KBM-7 (cell line): ENCODE results near the gene CCR5.

Experiments
- DNase-seq: peaks from one replicate; pipeline ENCODE4 v3.0.0-alpha.2; 2015
- in situ Hi-C: fragments of 300-500 bp; cut with MboI; formaldehyde crosslinking; loops from 2 replicates; pipeline ENCODE4 v1.14.3; 2020; ENCODE audit warnings: low sequenced_read_pairs, low pct_unique_long_range_greater_than_20kb, mixed read lengths

CCR5 gene

GRCh38 chr3:46356276-46356675 is 14.5 kb upstream of the CCR5 start:
- DNase-seq: no peak
- in situ Hi-C loops: no loop called here

GRCh38 chr3:46356909-46357308 is 13.8 kb upstream of the CCR5 start:
- DNase-seq: no peak
- in situ Hi-C loops: no loop called here

DNA sequence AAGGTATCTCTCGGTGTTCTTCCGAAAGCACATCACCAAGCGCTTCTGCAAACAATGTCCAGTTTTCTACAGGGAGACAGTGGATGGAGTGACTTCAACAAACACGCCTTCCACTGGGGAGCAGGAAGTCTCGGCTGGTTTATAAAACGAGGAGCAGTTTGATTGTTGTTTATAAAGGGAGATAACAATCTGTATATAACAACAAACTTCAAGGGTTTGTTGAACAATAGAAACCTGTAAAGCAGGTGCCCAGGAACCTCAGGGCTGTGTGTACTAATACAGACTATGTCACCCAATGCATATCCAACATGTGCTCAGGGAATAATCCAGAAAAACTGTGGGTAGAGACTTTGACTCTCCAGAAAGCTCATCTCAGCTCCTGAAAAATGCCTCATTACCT is 12.3 kb upstream of the CCR5 start:
- in situ Hi-C loops: no loop called here
- DNase-seq: no peak

DNA sequence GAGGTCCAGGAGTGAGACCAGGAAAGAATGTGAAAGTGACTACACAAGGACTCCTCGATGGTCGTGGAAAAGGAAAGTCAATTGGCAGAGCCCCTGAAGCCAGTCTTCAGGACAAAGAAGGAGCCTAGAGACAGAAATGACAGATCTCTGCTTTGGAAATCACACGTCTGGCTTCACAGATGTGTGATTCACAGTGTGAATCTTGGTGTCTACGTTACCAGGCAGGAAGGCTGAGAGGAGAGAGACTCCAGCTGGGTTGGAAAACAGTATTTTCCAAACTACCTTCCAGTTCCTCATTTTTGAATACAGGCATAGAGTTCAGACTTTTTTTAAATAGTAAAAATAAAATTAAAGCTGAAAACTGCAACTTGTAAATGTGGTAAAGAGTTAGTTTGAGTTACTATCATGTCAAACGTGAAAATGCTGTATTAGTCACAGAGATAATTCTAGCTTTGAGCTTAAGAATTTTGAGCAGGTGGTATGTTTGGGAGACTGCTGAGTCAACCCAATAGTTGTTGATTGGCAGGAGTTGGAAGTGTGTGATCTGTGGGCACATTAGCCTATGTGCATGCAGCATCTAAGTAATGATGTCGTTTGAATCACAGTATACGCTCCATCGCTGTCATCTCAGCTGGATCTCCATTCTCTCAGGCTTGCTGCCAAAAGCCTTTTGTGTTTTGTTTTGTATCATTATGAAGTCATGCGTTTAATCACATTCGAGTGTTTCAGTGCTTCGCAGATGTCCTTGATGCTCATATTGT is 10.8 kb upstream of the CCR5 start:
- peak; percentile 34 for DNase-seq
- in situ Hi-C loops: no loop called here

GRCh38 chr3:46360907-46361306 is 9.8 kb upstream of the CCR5 start:
- peak; percentile 18 for DNase-seq
- in situ Hi-C loops: no loop called here

DNA sequence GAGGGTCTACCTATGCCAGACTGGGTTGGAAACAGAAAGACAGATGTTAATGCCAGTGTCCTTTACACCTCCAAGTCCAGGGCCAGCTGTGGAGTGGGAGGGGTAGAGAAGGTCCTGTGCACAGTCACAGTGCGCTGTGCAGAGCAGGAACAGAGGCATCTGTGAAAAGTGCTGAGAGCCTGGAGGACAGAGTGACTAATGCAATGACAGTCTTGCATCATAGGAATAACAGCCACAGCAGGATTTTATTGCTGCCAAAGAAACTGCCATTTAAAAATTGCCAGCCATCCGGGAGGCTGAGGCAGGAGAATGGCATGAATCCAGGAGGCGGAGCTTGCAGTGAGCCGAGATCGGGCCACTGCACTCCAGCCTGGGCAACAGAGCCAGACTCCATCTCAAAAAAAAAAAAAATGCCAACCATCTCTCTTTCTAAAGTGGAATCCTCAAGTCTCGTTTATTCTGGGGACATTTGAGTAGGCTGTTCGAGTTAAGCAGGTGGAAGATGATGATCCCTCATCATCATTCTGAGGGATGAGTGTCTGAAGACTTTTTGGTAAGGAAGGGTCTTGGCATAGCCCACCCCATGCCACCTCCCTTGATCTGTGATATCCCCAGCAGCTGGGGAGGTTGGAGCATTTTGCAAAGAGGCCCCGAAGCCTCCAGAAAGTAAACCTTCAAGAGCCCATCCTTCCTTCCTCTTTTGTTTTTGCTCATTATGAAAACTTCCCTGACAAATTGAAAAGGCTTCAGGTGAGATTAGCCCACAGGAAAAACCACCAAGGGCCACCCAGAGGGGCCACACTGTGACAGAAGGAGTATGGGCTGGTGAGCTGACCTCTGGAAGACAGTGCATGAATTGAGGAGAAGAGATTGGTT is 9.1 kb upstream of the CCR5 start:
- in situ Hi-C loops: no loop called here
- DNase-seq: peak; percentile 61

DNA sequence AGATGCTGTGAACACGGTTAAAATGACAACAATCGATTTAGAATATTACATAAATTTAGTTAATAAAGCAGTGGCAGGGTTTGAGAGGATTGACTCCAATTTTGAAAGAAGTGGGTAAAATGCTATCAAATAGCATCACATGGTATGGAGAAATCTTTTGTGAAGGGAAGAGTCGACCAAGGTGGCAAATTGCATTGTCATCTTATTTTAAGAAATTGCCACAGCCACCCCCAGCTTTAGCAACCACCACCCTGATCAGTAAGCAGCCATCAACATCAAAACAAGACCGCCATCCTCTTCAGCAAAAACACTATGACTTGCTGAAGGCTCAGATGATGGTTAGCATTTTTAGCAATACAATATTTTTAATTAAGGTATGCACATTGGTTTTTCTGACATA is 5.7 kb upstream of the CCR5 start:
- in situ Hi-C loops: no loop called here
- no peak for DNase-seq

- in situ Hi-C loops: no loop called here
Observed at GRCh38 chr3:46365737-46366524, 4.8 kb upstream of the CCR5 start.

GRCh38 chr3:46367811-46368210 is 2.9 kb upstream of the CCR5 start:
- no peak for DNase-seq
- in situ Hi-C loops: no loop called here

More at GRCh38 chr3:46365737-46366524, 4.8 kb upstream of the CCR5 start:
- no peak for DNase-seq

GRCh38 chr3:46368569-46368968 is 2.2 kb upstream of the CCR5 start:
- in situ Hi-C loops: no loop called here
- DNase-seq: peak; percentile 86

DNA sequence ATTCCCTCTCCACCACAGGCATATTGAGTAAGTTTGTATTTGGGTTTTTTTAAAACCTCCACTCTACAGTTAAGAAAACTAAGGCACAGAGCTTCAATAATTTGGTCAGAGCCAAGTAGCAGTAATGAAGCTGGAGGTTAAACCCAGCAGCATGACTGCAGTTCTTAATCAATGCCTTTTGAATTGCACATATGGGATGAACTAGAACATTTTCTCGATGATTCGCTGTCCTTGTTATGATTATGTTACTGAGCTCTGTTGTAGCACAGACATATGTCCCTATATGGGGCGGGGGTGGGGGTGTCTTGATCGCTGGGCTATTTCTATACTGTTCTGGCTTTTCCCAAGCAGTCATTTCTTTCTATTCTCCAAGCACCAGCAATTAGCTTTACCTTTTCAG is 1.6 kb upstream of the CCR5 start:
- DNase-seq: no peak
- in situ Hi-C loops: no loop called here

DNA sequence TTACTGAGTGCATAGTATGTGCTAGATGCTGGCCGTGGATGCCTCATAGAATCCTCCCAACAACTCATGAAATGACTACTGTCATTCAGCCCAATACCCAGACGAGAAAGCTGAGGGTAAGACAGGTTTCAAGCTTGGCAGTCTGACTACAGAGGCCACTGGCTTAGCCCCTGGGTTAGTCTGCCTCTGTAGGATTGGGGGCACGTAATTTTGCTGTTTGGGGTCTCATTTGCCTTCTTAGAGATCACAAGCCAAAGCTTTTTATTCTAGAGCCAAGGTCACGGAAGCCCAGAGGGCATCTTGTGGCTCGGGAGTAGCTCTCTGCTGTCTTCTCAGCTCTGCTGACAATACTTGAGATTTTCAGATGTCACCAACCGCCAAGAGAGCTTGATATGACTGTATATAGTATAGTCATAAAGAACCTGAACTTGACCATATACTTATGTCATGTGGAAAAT is 1.0 kb upstream of the CCR5 start:
- in situ Hi-C loops: loop anchor here (10.0 kb wide), 2 partner anchors 155 to 285 kb away; no protein-coding TSS in a partner anchor
- no peak for DNase-seq

DNA sequence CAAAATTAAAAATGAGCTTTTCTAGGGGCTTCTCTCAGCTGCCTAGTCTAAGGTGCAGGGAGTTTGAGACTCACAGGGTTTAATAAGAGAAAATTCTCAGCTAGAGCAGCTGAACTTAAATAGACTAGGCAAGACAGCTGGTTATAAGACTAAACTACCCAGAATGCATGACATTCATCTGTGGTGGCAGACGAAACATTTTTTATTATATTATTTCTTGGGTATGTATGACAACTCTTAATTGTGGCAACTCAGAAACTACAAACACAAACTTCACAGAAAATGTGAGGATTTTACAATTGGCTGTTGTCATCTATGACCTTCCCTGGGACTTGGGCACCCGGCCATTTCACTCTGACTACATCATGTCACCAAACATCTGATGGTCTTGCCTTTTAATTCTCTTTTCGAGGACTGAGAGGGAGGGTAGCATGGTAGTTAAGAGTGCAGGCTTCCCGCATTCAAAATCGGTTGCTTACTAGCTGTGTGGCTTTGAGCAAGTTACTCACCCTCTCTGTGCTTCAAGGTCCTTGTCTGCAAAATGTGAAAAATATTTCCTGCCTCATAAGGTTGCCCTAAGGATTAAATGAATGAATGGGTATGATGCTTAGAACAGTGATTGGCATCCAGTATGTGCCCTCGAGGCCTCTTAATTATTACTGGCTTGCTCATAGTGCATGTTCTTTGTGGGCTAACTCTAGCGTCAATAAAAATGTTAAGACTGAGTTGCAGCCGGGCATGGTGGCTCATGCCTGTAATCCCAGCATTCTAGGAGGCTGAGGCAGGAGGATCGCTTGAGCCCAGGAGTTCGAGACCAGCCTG is 984 bp downstream of the CCR5 start:
- no peak for DNase-seq
- in situ Hi-C loops: loop anchor here (10.0 kb wide), 2 partner anchors 157 to 287 kb away; no protein-coding TSS in a partner anchor

- in situ Hi-C loops: loop anchor here (10.0 kb wide), 2 partner anchors 158 to 288 kb away; no protein-coding TSS in a partner anchor
- DNase-seq: peak; percentile 61
Observed at GRCh38 chr3:46372492-46373359, 2.0 kb downstream of the CCR5 start.

- no peak for DNase-seq
- in situ Hi-C loops: loop anchor here (10.0 kb wide), 2 partner anchors 160 to 290 kb away; no protein-coding TSS in a partner anchor
Observed at GRCh38 chr3:46374755-46375154, 4.0 kb downstream of the CCR5 start.

DNA sequence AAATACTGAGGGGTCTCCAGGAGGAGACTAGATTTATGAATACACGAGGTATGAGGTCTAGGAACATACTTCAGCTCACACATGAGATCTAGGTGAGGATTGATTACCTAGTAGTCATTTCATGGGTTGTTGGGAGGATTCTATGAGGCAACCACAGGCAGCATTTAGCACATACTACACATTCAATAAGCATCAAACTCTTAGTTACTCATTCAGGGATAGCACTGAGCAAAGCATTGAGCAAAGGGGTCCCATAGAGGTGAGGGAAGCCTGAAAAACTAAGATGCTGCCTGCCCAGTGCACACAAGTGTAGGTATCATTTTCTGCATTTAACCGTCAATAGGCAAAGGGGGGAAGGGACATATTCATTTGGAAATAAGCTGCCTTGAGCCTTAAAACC is 4.5 kb downstream of the CCR5 start:
- DNase-seq: no peak
- in situ Hi-C loops: loop anchor here (10.0 kb wide), 2 partner anchors 160 to 290 kb away; no protein-coding TSS in a partner anchor

GRCh38 chr3:46375814-46376213 is 5.1 kb downstream of the CCR5 start:
- in situ Hi-C loops: loop anchor here (10.0 kb wide), 2 partner anchors 161 to 291 kb away; no protein-coding TSS in a partner anchor
- no peak for DNase-seq
